ENCODE data around the gene GLT1D1.

Gene GLT1D1

GRCh38 chr12:128856035-128856790 is 2.9 kb downstream of the GLT1D1 start:
- no peak for DNase-seq (ENCODE audit: low read depth, low spot score)

GRCh38 chr12:128856791-128857078 is 3.5 kb downstream of the GLT1D1 start:
- no peak for DNase-seq (ENCODE audit: low read depth, low spot score)

- DNase-seq (ENCODE audit: low read depth, low spot score): no peak
Measured at GRCh38 chr12:128857133-128857763, 4.0 kb downstream of the GLT1D1 start.

GRCh38 chr12:128859311-128859710 is 6.0 kb downstream of the GLT1D1 start:
- no peak for DNase-seq (ENCODE audit: low read depth, low spot score)

GRCh38 chr12:128861226-128862016 is 8.1 kb downstream of the GLT1D1 start:
- DNase-seq (ENCODE audit: low read depth, low spot score): no peak

GRCh38 chr12:128863957-128864356 is 10.7 kb downstream of the GLT1D1 start:
- DNase-seq (ENCODE audit: low read depth, low spot score): no peak

- no peak for DNase-seq (ENCODE audit: low read depth, low spot score)
Measured at GRCh38 chr12:128864516-128865186, 11.4 kb downstream of the GLT1D1 start.

- no peak for DNase-seq (ENCODE audit: low read depth, low spot score)
Measured at GRCh38 chr12:128867466-128867865, 14.2 kb downstream of the GLT1D1 start.

GRCh38 chr12:128871516-128871892 is 18.2 kb downstream of the GLT1D1 start:
- DNase-seq (ENCODE audit: low read depth, low spot score): no peak

GRCh38 chr12:128872303-128872702 is 19.0 kb downstream of the GLT1D1 start:
- no peak for DNase-seq (ENCODE audit: low read depth, low spot score)

GRCh38 chr12:128876559-128876958 is 23.3 kb downstream of the GLT1D1 start:
- DNase-seq (ENCODE audit: low read depth, low spot score): no peak

- DNase-seq (ENCODE audit: low read depth, low spot score): no peak
Measured at GRCh38 chr12:128879898-128880764, 26.9 kb downstream of the GLT1D1 start.

- DNase-seq (ENCODE audit: low read depth, low spot score): no peak
Measured at GRCh38 chr12:128891856-128892255, 38.6 kb downstream of the GLT1D1 start.

GRCh38 chr12:128903236-128903635 is 50.0 kb downstream of the GLT1D1 start:
- no peak for DNase-seq (ENCODE audit: low read depth, low spot score)

GRCh38 chr12:128905003-128905544 is 51.8 kb downstream of the GLT1D1 start:
- no peak for DNase-seq (ENCODE audit: low read depth, low spot score)

- no peak for DNase-seq (ENCODE audit: low read depth, low spot score)
Measured at GRCh38 chr12:128906485-128907137, 53.3 kb downstream of the GLT1D1 start.

- no peak for DNase-seq (ENCODE audit: low read depth, low spot score)
Measured at GRCh38 chr12:128908254-128908653, 55.0 kb downstream of the GLT1D1 start.

GRCh38 chr12:128909653-128910052 is 56.4 kb downstream of the GLT1D1 start:
- DNase-seq (ENCODE audit: low read depth, low spot score): no peak

GRCh38 chr12:128910629-128911028 is 57.4 kb downstream of the GLT1D1 start:
- DNase-seq (ENCODE audit: low read depth, low spot score): no peak

- DNase-seq (ENCODE audit: low read depth, low spot score): no peak
Measured at GRCh38 chr12:128911861-128912260, 58.6 kb downstream of the GLT1D1 start.

Measured in activated naive CD8-positive, alpha-beta T cell treated with anti-CD3 and anti-CD28 coated beads, Interleukin-2, amount 50 U/mL, for 16 hours (primary cell).